Mucosa of descending colon (tissue), 3 donors: Measurements from ENCODE around the gene CPHXL2. TPM values are rescaled to one million over a fixed set of nuclear protein-coding genes. Genes with fewer than 3 reads are reported as not detected.

ENCODE experiments used
- ATAC-seq: fragments of 200-7000 bp; cut with Tn5 transposase; one replicate; pipeline ENCODE4 v1.9.1; 2020; ENCODE audit warnings: mild to moderate bottlenecking, moderate library complexity
- DNase-seq, 3 donors: peaks; one replicate each; pipeline ENCODE4 v3.0.0-alpha.2; 2020
- H3K36me3 ChIP-seq: fragments of 200-600 bp; one replicate; pipeline ENCODE4 v1.8.0; 2021; ENCODE audit warnings: low read depth, mild to moderate bottlenecking
- H3K4me1 ChIP-seq: fragments of 200-600 bp; one replicate; pipeline ENCODE4 v1.8.0; 2021; ENCODE audit warnings: low read depth, mild to moderate bottlenecking
- H3K4me3 ChIP-seq: fragments of 200-600 bp; one replicate; pipeline ENCODE4 v1.8.0; 2021; ENCODE audit warnings: mild to moderate bottlenecking
- H3K9me3 ChIP-seq: fragments of 200-600 bp; one replicate; pipeline ENCODE4 v1.8.0; 2021; ENCODE audit warnings: mild to moderate bottlenecking
- intact Hi-C, 2 donors: fragments of 100-400 bp; cut with DNase I in 1 of 2; cut with micrococcal nuclease in 1 of 2; formaldehyde crosslinking; loops; one replicate each; pipeline versions ENCODE4 v1.11.0 to v1.11.1; 2022; cut with DNase I, micrococcal nuclease
- total RNA-seq, 3 donors: library from RNA; stranded (reverse); fragmentation: NEBNext Ultra II Directional in 2 of 3; extraction: Animal tissue kit (Norgen Biotek cat#: 25700) in 2 of 3; gene quantifications; one replicate each; pipeline versions ENCODE4 v1.2.1 to v1.2.4, GENCODE V29; 2021 to 2023
- TF ChIP-seq, protein P1 (sequence below): fragments of 200-600 bp; IDR thresholded peaks from one replicate; pipeline ENCODE4 v1.8.0; 2022; ENCODE audit warnings: antibody characterized with exemption, mild to moderate bottlenecking
- donor health status: DM: no; HTN: no; CAD: no; lungs with moderate emphysema.
- donor health status: DM: no; HTN: no; CAD: no.
- donor health status: DM: no; HTN: yes; CAD: no.

Gene CPHXL2
- total RNA-seq, 3 donors from 2014 or later, result not detected

DNA sequence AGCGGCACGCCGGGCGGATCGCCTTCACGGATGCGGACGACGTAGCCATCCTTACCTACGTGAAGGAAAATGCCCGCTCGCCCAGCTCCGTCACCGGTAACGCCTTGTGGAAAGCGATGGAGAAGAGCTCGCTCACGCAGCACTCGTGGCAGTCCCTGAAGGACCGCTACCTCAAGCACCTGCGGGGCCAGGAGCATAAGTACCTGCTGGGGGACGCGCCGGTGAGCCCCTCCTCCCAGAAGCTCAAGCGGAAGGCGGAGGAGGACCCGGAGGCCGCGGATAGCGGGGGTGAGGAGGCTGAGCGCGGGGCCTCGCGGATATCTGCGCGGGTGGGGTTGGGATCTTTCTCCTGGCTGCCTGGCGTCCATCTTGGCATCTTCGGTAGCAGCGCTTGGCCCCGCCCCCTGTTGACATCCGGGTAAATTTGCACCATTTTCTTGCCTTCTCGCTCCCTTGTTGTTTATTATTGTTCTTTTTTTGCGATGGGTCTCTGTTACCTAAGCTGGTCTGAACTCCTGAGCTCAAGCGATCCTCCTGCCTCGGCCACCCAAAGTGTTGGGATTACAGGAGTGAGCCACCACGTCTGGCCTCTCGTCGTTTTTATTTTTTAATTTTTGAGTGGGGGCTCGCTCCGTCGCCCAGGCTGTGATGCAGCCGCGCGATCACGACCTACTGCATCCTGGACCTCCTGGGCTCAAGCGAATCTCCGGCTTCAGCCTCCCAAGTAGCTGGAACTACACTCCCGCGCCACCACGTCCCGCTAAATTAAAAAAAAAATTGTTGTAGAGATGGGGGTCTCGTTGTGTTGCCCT is 28.3 kb downstream of the CPHXL2 start:
- H3K9me3 ChIP-seq, result no peaks in the 10 kb centered on the region
- DNase-seq, result peak; percentile 89 to 95 (median 91)
- peak; percentile 74 for ATAC-seq
- H3K4me3 ChIP-seq, result peak overlapping the region; percentile 99
- no peaks in the 10 kb centered on the region for H3K36me3 ChIP-seq
- intact Hi-C loops, result no loop called here
- TF ChIP-seq, protein P1, sequence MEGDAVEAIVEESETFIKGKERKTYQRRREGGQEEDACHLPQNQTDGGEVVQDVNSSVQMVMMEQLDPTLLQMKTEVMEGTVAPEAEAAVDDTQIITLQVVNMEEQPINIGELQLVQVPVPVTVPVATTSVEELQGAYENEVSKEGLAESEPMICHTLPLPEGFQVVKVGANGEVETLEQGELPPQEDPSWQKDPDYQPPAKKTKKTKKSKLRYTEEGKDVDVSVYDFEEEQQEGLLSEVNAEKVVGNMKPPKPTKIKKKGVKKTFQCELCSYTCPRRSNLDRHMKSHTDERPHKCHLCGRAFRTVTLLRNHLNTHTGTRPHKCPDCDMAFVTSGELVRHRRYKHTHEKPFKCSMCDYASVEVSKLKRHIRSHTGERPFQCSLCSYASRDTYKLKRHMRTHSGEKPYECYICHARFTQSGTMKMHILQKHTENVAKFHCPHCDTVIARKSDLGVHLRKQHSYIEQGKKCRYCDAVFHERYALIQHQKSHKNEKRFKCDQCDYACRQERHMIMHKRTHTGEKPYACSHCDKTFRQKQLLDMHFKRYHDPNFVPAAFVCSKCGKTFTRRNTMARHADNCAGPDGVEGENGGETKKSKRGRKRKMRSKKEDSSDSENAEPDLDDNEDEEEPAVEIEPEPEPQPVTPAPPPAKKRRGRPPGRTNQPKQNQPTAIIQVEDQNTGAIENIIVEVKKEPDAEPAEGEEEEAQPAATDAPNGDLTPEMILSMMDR, result no peak
- peaks cover 35% of the 10 kb centered on the region for H3K4me1 ChIP-seq

DNA sequence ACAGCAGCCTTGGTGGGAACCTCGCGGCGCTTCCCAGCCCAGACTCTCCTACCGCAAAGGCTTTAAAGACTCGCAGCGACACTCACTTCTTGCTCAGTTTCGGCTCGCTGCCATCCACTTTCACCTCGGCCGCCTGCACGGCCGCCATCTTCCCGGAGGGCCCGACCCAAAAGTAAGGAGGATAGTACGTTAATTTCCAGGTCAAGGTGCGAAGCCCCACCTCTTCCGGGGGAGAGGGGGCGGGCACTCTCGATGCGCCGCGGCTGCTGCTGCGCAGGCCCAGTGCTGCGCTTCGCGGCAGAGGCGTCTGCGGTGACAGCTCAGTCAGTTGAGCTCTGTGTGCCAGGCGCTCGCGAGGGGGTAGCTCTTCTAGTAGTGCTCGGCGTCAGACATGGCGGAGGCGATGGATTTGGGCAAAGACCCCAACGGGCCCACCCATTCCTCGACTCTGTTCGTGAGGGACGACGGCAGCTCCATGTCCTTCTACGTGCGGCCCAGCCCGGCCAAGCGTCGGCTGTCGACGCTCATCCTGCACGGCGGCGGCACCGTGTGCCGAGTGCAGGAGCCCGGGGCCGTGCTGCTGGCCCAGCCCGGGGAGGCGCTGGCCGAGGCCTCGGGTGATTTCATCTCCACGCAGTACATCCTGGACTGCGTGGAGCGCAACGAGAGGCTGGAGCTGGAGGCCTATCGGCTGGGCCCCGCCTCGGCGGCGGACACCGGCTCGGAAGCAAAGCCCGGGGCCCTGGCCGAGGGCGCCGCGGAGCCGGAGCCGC is 29.1 kb downstream of the CPHXL2 start, which contains the start of the genes KARS1 and TERF2IP:
Gene KARS1, minus strand, starts transcription at position 174 of the 773 bp plus-strand sequence. Its CDS starts 26 bp downstream, at position 148.
Gene TERF2IP, plus strand, starts transcription at position 282 of the 773 bp plus-strand sequence. Its CDS starts 110 bp downstream, at position 392.
- intact Hi-C loops, result no loop called here
- peak within 1 kb of the TSS; percentile 99 for H3K4me3 ChIP-seq

GRCh38 chr16:75647112-75647491 is 29.7 kb downstream of the CPHXL2 start:
- Histone ChIP-seq H3K36me3 (no peaks in the 10 kb centered on the region), H3K4me3 (peak overlapping the region; percentile 99), H3K9me3 (no peaks in the 10 kb centered on the region), H3K4me1 (peaks cover 34% of the 10 kb centered on the region)
- intact Hi-C loops, result no loop called here
- ATAC-seq (peak; percentile 6), DNase-seq (no peak)
- TF ChIP-seq, protein P1, result no peak

More for the DNA sequence above, 29.1 kb downstream of the CPHXL2 start, which contains the start of the genes KARS1 and TERF2IP:
- ATAC-seq (peak; percentile 98), DNase-seq (peak; percentile 95 to 97 (median 96))
- TF ChIP-seq, protein P1, result no peak
- Histone ChIP-seq H3K4me1 (peaks cover 35% of the 10 kb centered on the region), H3K9me3 (no peaks in the 10 kb centered on the region), H3K36me3 (no peaks in the 10 kb centered on the region)

- Histone ChIP-seq H3K4me1 (peaks cover 21% of the 10 kb centered on the region), H3K4me3 (no peak overlapping the region), H3K9me3 (no peaks in the 10 kb centered on the region), H3K36me3 (no peaks in the 10 kb centered on the region)
- intact Hi-C loops, result no loop called here
- ATAC-seq (no peak), DNase-seq (no peak)
- TF ChIP-seq, protein P1, result no peak
Observed at GRCh38 chr16:75644240-75645012, 32.4 kb downstream of the CPHXL2 start.

GRCh38 chr16:75640598-75640997 is 36.2 kb downstream of the CPHXL2 start:
- intact Hi-C loops, result no loop called here

More at GRCh38 chr16:75640598-75640997, 36.2 kb downstream of the CPHXL2 start:
- ATAC-seq, result no peak
- Histone ChIP-seq H3K4me3 (no peak overlapping the region), H3K9me3 (no peaks in the 10 kb centered on the region), H3K36me3 (no peaks in the 10 kb centered on the region), H3K4me1 (peaks cover 7% of the 10 kb centered on the region)
- TF ChIP-seq, protein P1, result no peak
- DNase-seq, result no peak
